ENCODE results near the gene TCF23.
A peak's percentile ranks its signal among the peaks of the same experiment; 100 is the strongest.

Gene TCF23

GRCh38 chr2:27133905-27134780, 14.7 kb upstream of the TCF23 start, which contains the start of gene PREB:
Gene PREB, minus strand, starts transcription at chr2:27134636. Its CDS starts 215 bp downstream, at chr2:27134421.
- Mint-ChIP-seq H3K27ac (peak within 1 kb of the TSS; percentile 91 to 98), H3K4me3 (peak within 1 kb of the TSS; percentile 80 to 95), H3K4me1 (ENCODE audit: low read depth in 2 of 2) (peaks cover 18 to 29% of the 10 kb centered on the region in 2 donors), H3K9me3 (no peaks in the 10 kb centered on the region), H3K36me3 (ENCODE audit: insufficient read depth) (peaks cover 38% of the 10 kb centered on the region), H3K27me3 (no peaks in the 10 kb centered on the region)
- peak; percentile 96 for ATAC-seq (replicated peaks)
- DNase-seq = peak; percentile 97 to 99 (median 98)

- Mint-ChIP-seq H3K4me3 (peak overlapping the region; percentile 80 to 95), H3K9me3 (no peaks in the 10 kb centered on the region), H3K36me3 (ENCODE audit: insufficient read depth) (peaks cover 38% of the 10 kb centered on the region), H3K4me1 (ENCODE audit: low read depth in 2 of 2) (peaks cover 18 to 29% of the 10 kb centered on the region in 2 donors), H3K27ac (peak overlapping the region; percentile 91 to 98), H3K27me3 (no peaks in the 10 kb centered on the region)
- DNase-seq (no peak), ATAC-seq (replicated peaks) (no peak)
These were observed 13.9 kb upstream of the TCF23 start for GRCh38 chr2:27134781-27135477.

DNA sequence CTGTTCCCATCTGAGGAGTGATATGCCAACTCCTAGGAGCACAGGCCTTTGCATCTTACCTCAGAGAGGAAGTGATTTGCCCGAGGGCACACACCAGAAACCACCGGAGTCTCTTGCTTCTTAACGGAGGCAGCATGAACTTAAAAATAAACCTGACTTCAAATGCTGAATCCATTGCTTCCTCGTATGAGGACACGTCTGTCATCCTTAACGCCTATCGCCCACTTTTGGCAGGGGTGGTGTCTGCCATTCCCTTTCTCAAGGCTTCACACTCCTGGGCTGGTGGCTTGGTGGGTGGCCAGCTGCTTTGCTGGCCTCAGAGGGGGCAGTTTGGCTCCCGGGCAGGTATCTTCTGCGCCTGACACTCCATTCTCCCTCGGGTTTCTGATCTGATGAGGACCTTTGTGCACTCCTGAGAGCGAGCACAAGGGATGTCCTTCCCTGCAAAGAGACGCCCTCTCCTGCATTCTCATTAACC, 13.3 kb upstream of the TCF23 start:
- no peaks in the 10 kb centered on the region for H3K9me3 Mint-ChIP-seq
- H3K27me3 Mint-ChIP-seq = no peaks in the 10 kb centered on the region

DNA sequence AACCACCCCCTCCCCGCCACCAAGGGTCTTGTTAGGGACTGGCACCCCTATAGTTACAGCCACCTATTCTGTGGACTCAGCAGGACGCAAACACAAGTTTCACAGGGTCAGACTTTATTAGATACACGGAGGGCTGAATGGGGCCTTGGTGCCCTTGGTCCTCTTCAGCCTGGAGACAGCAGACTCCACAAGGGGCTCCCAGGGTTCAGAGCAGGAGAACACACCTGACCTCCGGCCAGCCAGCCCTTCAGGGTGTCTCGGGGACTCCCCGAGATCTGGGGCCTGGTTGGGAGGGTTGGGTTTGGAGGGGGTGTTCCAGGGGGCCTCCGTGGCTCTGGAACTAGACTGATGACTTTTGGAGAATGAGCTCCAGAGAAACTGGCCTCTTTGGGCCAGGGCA, 12.1 kb upstream of the TCF23 start:
- peaks cover 35% of the 10 kb centered on the region for H3K36me3 Mint-ChIP-seq (ENCODE audit: insufficient read depth)
- ATAC-seq (replicated peaks) (no peak), DNase-seq (no peak)
- no peak overlapping the region for H3K27ac Mint-ChIP-seq
- H3K4me3 Mint-ChIP-seq = no peak overlapping the region
- H3K9me3 Mint-ChIP-seq = no peaks in the 10 kb centered on the region
- no peaks in the 10 kb centered on the region for H3K27me3 Mint-ChIP-seq
- peaks cover 18 to 22% of the 10 kb centered on the region in 2 donors for H3K4me1 Mint-ChIP-seq (ENCODE audit: low read depth in 2 of 2)

More for the DNA sequence above, 13.3 kb upstream of the TCF23 start:
- DNase-seq (no peak), ATAC-seq (replicated peaks) (no peak)
- Mint-ChIP-seq H3K4me3 (peak overlapping the region; percentile 80 to 95), H3K4me1 (ENCODE audit: low read depth in 2 of 2) (peaks cover 18 to 29% of the 10 kb centered on the region in 2 donors), H3K36me3 (ENCODE audit: insufficient read depth) (peaks cover 38% of the 10 kb centered on the region), H3K27ac (peak overlapping the region in 1 of 2 donors; percentile 91)

DNA sequence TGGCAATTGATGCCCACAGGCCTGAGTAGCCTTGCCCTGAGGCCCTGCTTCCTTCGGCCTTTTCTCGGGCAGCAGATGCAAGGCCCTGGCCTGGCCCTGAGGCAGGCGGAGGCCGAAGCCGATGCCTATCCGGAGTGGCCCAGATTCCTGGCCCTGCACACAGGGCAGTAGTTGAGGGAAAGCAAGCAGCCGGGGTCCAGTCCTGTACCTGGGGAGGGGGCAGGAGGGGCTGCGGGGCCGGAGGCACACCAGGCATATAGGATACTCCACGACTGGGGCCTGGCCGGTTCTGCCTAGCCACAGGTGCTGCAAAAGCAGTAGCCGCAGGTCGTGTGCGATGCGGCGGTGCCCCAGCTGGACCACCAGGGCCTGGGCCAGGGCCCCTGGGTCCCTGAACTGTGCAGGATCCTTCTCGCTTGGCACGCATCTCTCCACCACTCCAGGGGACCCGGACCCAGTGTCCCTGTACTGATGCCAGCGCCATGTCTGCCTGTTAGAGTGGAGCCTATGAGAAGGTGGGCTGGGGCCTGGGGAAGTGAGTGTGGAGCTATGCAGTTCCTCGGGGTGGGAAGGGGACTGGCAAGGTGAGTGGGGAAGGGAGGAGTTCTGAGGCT, 11.4 kb upstream of the TCF23 start:
- Mint-ChIP-seq H3K9me3 (no peaks in the 10 kb centered on the region), H3K4me3 (no peak overlapping the region), H3K27ac (no peak overlapping the region), H3K4me1 (ENCODE audit: low read depth in 2 of 2) (peaks cover 18 to 21% of the 10 kb centered on the region in 2 donors), H3K36me3 (ENCODE audit: insufficient read depth) (peaks cover 34% of the 10 kb centered on the region), H3K27me3 (no peaks in the 10 kb centered on the region)
- ATAC-seq (replicated peaks) = no peak
- DNase-seq = no peak

- Mint-ChIP-seq H3K36me3 (ENCODE audit: insufficient read depth) (peaks cover 29% of the 10 kb centered on the region), H3K27ac (peak overlapping the region in 1 of 2 donors; percentile 35), H3K9me3 (no peaks in the 10 kb centered on the region), H3K4me1 (ENCODE audit: low read depth in 2 of 2) (peaks cover 11 to 15% of the 10 kb centered on the region in 2 donors), H3K27me3 (peaks cover 0 to 6% of the 10 kb centered on the region in 2 donors), H3K4me3 (no peak overlapping the region)
- ATAC-seq (replicated peaks) (no peak), DNase-seq (no peak)
These were observed 10.7 kb upstream of the TCF23 start for GRCh38 chr2:27138111-27138510.

GRCh38 chr2:27139310-27139709, 9.5 kb upstream of the TCF23 start, which contains the start of gene PRR30:
Gene PRR30, minus strand, starts transcription at chr2:27139410. Its CDS starts 1,081 bp downstream, at chr2:27138329.
- peaks cover 3 to 8% of the 10 kb centered on the region in 2 donors for H3K4me1 Mint-ChIP-seq (ENCODE audit: low read depth in 2 of 2)
- DNase-seq (no peak), ATAC-seq (replicated peaks) (no peak)
- H3K9me3 Mint-ChIP-seq = no peaks in the 10 kb centered on the region
- H3K27ac Mint-ChIP-seq = peak within 1 kb of the TSS in 1 of 2 donors; percentile 35
- H3K4me3 Mint-ChIP-seq = no peak within 1 kb of the TSS
- peaks cover 19% of the 10 kb centered on the region for H3K36me3 Mint-ChIP-seq (ENCODE audit: insufficient read depth)
- H3K27me3 Mint-ChIP-seq = peaks cover 0 to 11% of the 10 kb centered on the region in 2 donors

DNA sequence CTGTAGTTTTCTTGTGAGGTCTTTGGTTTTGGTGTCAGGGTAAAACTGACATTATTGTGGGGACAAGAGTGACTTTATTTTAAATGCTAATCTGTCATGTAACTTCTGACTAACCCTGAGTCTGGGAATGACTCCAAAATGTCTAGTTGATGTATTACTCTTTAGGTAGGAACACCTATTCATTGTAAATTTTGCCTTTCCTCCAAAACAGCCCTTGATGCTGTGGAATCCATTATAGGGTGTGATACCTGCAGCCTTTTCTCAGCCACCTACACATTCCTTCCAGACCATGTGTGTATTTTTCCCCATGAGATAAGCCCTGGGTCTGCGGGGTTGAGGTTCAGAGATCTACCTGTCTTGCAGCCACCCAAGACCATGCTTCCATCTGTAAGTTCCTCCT, 5.5 kb upstream of the TCF23 start:
- ATAC-seq (replicated peaks) (no peak), DNase-seq (no peak)
- Mint-ChIP-seq H3K27ac (no peak overlapping the region), H3K36me3 (ENCODE audit: insufficient read depth) (no peaks in the 10 kb centered on the region), H3K4me1 (ENCODE audit: low read depth in 2 of 2) (no peaks in the 10 kb centered on the region), H3K4me3 (no peak overlapping the region), H3K27me3 (peaks cover 20 to 29% of the 10 kb centered on the region in 2 donors), H3K9me3 (no peaks in the 10 kb centered on the region)

- no peaks in the 10 kb centered on the region for H3K4me1 Mint-ChIP-seq (ENCODE audit: low read depth in 2 of 2)
- peaks cover 24 to 52% of the 10 kb centered on the region in 2 donors for H3K27me3 Mint-ChIP-seq
- DNase-seq (no peak), ATAC-seq (replicated peaks) (no peak)
- H3K9me3 Mint-ChIP-seq = no peaks in the 10 kb centered on the region
- no peaks in the 10 kb centered on the region for H3K36me3 Mint-ChIP-seq (ENCODE audit: insufficient read depth)
- no peak overlapping the region for H3K4me3 Mint-ChIP-seq
- H3K27ac Mint-ChIP-seq = no peak overlapping the region
These were observed 3.1 kb upstream of the TCF23 start for GRCh38 chr2:27145682-27146081.

DNA sequence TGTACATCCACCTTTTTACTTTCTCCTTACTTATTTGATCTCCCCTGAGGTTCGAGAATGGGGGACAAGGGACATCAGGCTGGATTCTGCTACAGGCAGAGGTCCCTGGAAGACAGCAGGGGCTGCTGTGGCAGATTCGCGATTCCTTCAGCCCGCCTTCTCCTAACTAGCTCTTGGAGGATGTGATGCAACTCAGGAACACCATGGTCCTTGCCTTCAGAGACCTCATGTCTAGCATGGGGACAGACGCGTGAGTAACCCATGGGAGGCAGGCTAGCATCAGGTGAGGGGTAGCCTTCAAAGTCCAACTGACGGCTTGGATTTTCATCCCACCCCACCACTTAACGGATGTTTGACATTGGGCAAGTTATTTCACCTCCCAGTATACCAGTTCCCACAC, 869 bp upstream of the TCF23 start:
- ATAC-seq (replicated peaks) (no peak), DNase-seq (no peak)
- Mint-ChIP-seq H3K4me3 (no peak overlapping the region), H3K27me3 (peaks cover 24 to 55% of the 10 kb centered on the region in 2 donors), H3K9me3 (no peaks in the 10 kb centered on the region), H3K27ac (no peak overlapping the region), H3K4me1 (ENCODE audit: low read depth in 2 of 2) (no peaks in the 10 kb centered on the region), H3K36me3 (ENCODE audit: insufficient read depth) (peaks cover under 1% of the 10 kb centered on the region)

GRCh38 chr2:27149570-27150405, 984 bp downstream of the TCF23 start:
- Mint-ChIP-seq H3K4me3 (no peak overlapping the region), H3K36me3 (ENCODE audit: insufficient read depth) (peaks cover 3% of the 10 kb centered on the region), H3K27ac (no peak overlapping the region), H3K4me1 (ENCODE audit: low read depth in 2 of 2) (no peaks in the 10 kb centered on the region), H3K9me3 (no peaks in the 10 kb centered on the region), H3K27me3 (peaks cover 29 to 59% of the 10 kb centered on the region in 2 donors)
- no peak for ATAC-seq (replicated peaks)
- DNase-seq = no peak

DNA sequence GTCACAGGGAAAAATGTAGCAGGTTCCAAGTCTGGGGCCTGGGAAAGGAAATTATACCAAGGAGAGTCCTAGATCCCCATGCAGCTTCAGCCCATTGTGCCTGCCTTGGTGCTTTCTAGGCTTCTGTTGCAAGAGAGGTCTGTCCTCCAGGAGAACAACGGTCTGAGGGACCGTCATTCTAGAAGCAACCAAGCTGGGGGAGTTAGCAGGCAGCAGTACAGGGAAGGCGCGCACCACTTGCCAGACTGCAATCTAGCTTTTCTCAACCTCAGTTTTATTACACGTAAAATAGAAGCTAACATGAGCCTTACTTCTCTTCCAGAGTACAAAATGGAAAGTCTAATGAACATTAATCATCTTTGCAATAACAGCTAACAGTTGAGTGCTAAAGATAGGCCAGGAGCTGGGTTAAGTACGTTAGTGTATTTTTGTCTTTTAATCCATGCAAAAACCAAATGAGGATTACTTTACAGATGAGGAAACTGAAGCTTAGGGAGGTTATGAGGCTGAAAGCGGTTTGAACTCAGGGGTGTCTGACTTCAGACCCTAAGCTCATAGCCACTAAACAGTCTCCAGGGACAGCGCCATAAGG, 1.9 kb downstream of the TCF23 start:
- ATAC-seq (replicated peaks) = no peak

More for the DNA sequence above, 1.9 kb downstream of the TCF23 start:
- no peak for DNase-seq
- Mint-ChIP-seq H3K36me3 (ENCODE audit: insufficient read depth) (peaks cover 3% of the 10 kb centered on the region), H3K27me3 (peaks cover 27 to 60% of the 10 kb centered on the region in 2 donors), H3K4me3 (no peak overlapping the region), H3K9me3 (no peaks in the 10 kb centered on the region), H3K4me1 (ENCODE audit: low read depth in 2 of 2) (no peaks in the 10 kb centered on the region), H3K27ac (no peak overlapping the region)

Data from effector memory CD8-positive, alpha-beta T cell (primary cell).